C4-2B (cell line): ENCODE measurements around the gene NDC1.

Experiments used
- ZFX ChIP-seq: fragments of 450-650 bp; IDR thresholded peaks from 2 replicates; pipeline ENCODE4 v1.6.1; 2017
- TF ChIP-seq, protein P1 (sequence below): fragments of 450-650 bp; conservative IDR thresholded peaks from 2 replicates; pipeline ENCODE4 v1.5.1; 2017; ENCODE audit warnings: mild to moderate bottlenecking

DNA sequence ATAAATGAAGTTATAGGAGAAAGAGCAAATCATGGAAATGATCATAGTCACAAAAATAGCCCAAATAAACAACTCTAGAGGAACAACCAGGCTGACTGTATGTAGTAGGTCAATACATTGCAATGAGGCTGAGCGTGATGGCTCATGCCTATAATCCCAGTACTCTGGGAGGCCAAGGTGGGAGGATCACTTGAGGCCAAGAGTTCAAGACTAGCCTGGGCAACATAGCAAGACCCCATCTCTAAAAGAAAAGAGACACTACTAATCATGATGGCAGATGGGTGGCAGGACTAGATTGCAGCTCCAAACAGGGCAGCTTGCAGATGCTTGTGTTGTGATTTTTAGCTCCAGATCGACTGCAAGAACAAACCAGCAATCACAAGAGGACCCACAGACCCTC, 27.6 kb downstream of the NDC1 start:
- TF ChIP-seq, protein P1, sequence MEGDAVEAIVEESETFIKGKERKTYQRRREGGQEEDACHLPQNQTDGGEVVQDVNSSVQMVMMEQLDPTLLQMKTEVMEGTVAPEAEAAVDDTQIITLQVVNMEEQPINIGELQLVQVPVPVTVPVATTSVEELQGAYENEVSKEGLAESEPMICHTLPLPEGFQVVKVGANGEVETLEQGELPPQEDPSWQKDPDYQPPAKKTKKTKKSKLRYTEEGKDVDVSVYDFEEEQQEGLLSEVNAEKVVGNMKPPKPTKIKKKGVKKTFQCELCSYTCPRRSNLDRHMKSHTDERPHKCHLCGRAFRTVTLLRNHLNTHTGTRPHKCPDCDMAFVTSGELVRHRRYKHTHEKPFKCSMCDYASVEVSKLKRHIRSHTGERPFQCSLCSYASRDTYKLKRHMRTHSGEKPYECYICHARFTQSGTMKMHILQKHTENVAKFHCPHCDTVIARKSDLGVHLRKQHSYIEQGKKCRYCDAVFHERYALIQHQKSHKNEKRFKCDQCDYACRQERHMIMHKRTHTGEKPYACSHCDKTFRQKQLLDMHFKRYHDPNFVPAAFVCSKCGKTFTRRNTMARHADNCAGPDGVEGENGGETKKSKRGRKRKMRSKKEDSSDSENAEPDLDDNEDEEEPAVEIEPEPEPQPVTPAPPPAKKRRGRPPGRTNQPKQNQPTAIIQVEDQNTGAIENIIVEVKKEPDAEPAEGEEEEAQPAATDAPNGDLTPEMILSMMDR, result no peak
- no peak for TF ChIP-seq ZFX
